ENCODE measurements around the gene LCOR. TPM values are rescaled to one million over a fixed set of nuclear protein-coding genes. Genes with fewer than 3 reads are reported as not detected.

The LCOR gene
- total RNA-seq, 4 donors from 2014 or later: 13.0 to 36.8 (median 17.1) TPM

DNA sequence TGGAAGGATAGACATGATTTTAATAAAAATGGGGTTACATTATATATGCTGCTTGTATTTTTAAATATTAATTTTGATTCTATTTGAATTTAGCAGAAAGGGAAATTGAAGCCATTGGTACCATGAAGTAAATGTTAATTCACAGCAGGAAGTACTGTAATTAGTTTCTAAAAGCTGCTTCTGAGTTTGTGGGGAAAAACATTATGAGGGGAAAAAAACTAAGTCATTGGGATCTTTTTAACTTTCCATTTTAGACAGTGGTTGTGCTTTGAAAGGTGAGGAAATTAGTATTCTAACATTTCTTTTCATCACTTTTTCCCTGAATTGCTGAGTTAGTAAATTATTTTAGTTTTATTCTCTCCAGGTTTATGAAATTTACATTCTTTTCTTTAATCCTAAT, 41.0 kb downstream of the LCOR start:
- H3K9me3 ChIP-seq: no peaks in the 10 kb centered on the region
- TF ChIP-seq POLR2A (IDR thresholded peaks at IDR 0.05): no peak
- TF ChIP-seq, protein P1, sequence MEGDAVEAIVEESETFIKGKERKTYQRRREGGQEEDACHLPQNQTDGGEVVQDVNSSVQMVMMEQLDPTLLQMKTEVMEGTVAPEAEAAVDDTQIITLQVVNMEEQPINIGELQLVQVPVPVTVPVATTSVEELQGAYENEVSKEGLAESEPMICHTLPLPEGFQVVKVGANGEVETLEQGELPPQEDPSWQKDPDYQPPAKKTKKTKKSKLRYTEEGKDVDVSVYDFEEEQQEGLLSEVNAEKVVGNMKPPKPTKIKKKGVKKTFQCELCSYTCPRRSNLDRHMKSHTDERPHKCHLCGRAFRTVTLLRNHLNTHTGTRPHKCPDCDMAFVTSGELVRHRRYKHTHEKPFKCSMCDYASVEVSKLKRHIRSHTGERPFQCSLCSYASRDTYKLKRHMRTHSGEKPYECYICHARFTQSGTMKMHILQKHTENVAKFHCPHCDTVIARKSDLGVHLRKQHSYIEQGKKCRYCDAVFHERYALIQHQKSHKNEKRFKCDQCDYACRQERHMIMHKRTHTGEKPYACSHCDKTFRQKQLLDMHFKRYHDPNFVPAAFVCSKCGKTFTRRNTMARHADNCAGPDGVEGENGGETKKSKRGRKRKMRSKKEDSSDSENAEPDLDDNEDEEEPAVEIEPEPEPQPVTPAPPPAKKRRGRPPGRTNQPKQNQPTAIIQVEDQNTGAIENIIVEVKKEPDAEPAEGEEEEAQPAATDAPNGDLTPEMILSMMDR (IDR thresholded peaks at IDR 0.05): no peak
- TF ChIP-seq EP300 (IDR thresholded peaks at IDR 0.05): no peak
- no peak for DNase-seq (ENCODE audit: low spot score in 2 of 2)
- H3K36me3 ChIP-seq: no peaks in the 10 kb centered on the region
- H3K27me3 ChIP-seq: no peaks in the 10 kb centered on the region
- H3K4me3 ChIP-seq: no peak overlapping the region
- no peak overlapping the region for H3K27ac ChIP-seq
- no peaks in the 10 kb centered on the region for H3K4me1 ChIP-seq

DNA sequence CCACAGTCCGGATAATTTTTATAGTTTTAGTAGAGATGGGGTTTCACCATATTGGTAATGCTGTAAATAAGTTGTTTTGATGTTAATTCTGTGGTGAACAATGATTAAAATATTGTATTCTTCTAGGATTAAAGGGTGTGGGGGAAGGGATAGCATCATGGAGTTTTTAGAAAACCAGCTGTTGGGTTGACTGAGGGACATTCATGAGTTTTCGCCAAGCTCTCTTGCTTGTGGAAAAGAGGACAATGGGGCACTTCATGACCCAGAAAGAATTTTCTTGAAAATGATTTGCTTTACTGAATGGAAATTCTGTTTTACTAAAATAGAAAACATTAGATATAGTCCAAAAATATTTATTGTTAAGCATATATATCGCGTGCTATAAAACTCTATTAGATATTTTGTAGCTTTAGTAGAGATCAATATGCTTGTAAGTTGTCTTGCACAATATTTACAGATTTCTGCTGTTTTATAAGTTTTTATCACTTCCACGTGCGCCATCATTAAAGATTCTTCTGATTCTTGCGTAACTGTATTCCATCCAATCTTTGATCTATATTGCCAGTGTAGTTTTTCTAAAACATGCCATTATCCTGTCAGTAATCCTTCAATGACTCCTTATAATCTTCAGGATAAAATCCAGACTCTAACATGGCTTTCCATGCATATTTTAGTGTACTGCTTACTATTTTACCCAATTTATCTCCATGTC, 41.8 kb downstream of the LCOR start:
- DNase-seq (ENCODE audit: low spot score in 2 of 2): no peak
- peaks cover 5% of the 10 kb centered on the region for H3K4me1 ChIP-seq
- no peaks in the 10 kb centered on the region for H3K9me3 ChIP-seq
- TF ChIP-seq POLR2A (IDR thresholded peaks at IDR 0.05) (no peak), EP300 (IDR thresholded peaks at IDR 0.05) (no peak), POLR2AphosphoS5 (IDR thresholded peaks at IDR 0.05) (no peak)
- TF ChIP-seq, protein P1 (IDR thresholded peaks at IDR 0.05): no peak
- 92% methylated on average over 7 of the region's 7 CpGs for WGBS
- no peaks in the 10 kb centered on the region for H3K36me3 ChIP-seq
- no peaks in the 10 kb centered on the region for H3K27me3 ChIP-seq
- no peak overlapping the region for H3K27ac ChIP-seq
- H3K4me3 ChIP-seq: no peak overlapping the region

DNA sequence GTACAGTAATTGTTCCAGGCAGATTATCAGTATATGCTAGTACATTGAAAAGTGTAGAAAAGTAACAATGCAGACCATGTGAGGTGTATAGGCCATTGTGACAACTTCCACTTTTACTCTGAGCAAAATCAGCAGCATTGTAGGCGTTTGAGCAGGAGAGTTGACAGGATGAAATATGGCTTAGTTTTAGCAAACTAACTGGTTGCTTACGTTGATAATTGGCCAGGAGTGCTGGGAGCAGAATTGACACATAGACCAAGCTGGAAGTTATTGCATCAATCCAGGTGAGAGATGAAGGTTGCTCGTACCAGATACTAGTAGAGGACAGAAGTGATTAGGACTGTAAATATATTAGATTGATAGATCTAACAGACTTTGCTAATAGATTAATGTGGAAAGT, 46.0 kb downstream of the LCOR start:
- DNase-seq (ENCODE audit: low spot score in 2 of 2): no peak
- Histone ChIP-seq H3K27ac (no peak overlapping the region), H3K27me3 (no peaks in the 10 kb centered on the region), H3K4me1 (peaks cover 5% of the 10 kb centered on the region), H3K36me3 (no peaks in the 10 kb centered on the region), H3K4me3 (no peak overlapping the region), H3K9me3 (no peaks in the 10 kb centered on the region)
- TF ChIP-seq POLR2AphosphoS5 (IDR thresholded peaks at IDR 0.05): no peak
- TF ChIP-seq, protein P1 (IDR thresholded peaks at IDR 0.05): no peak
- no peak for TF ChIP-seq POLR2A (IDR thresholded peaks at IDR 0.05)
- no peak for TF ChIP-seq EP300 (IDR thresholded peaks at IDR 0.05)
- 42% methylated on average over 3 of the region's 3 CpGs for WGBS

DNA sequence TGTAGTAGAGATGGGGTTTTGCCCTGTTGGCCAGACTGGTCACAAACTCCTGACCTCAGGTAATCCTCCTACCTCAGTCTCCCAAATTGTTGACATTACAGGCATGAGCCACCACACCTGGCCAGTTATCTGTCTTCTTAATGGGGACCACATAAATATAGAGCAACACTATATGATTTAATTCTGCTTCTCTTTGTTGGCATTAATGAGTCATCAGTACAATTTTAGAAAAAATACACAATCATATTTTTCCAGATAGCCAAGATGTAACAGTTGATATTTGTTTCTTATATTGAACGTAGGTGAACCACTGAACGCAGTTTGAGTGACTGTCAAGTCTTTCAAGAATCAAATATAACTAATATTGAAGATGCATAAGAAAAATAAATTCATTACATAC, 48.5 kb downstream of the LCOR start:
- Histone ChIP-seq H3K4me1 (peaks cover 5% of the 10 kb centered on the region), H3K27ac (no peak overlapping the region), H3K9me3 (no peaks in the 10 kb centered on the region), H3K4me3 (no peak overlapping the region), H3K36me3 (no peaks in the 10 kb centered on the region), H3K27me3 (no peaks in the 10 kb centered on the region)
- no peak for TF ChIP-seq POLR2AphosphoS5 (IDR thresholded peaks at IDR 0.05)
- no peak for TF ChIP-seq POLR2A (IDR thresholded peaks at IDR 0.05)
- TF ChIP-seq, protein P1 (IDR thresholded peaks at IDR 0.05): no peak
- TF ChIP-seq EP300 (IDR thresholded peaks at IDR 0.05): no peak
- 96% methylated on average over 2 of the region's 2 CpGs for WGBS
- no peak for DNase-seq (ENCODE audit: low spot score in 2 of 2)

DNA sequence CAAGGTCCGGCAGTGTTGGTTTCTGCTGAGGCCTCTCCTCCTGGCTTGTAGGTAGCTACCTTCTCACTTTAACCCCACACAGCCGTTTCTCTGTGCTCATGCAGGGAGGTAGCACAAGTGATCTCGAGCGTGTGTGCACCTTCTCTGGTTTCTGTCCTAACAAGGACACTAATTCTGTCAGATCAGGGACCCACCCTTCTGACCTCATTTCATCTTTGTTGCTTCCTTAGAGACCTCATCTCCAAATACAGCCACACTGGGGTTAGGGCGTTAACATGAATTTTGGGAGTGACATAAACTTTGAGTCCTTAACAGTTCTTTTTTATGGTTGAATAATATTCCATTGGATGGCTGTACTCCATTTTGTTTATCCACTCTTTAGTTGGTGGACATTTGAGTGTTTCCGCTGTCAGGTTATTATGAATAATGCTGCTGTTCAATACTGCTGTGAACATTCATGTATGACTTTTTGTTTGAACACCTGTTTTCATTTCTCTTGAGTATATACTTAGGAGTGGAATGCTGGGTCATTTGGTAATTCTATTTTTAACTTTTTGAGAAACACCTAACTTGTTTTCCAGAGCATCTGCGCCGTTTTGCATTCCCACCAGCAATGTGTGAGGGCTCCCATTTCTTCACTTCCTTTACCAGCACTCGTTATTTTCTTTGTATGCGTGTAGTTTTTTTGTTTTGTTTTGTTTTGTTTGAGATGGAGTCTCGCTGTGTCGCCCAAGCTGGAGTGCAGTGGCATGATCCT, 57.5 kb downstream of the LCOR start:
- DNase-seq (ENCODE audit: low spot score in 2 of 2): no peak
- WGBS: 92% methylated on average over 12 of the region's 12 CpGs
- no peak overlapping the region for H3K27ac ChIP-seq
- no peaks in the 10 kb centered on the region for H3K36me3 ChIP-seq
- no peaks in the 10 kb centered on the region for H3K9me3 ChIP-seq
- TF ChIP-seq, protein P1 (IDR thresholded peaks at IDR 0.05): no peak
- TF ChIP-seq EP300 (IDR thresholded peaks at IDR 0.05) (no peak), POLR2A (IDR thresholded peaks at IDR 0.05) (no peak), POLR2AphosphoS5 (IDR thresholded peaks at IDR 0.05) (no peak)
- no peaks in the 10 kb centered on the region for H3K27me3 ChIP-seq
- H3K4me3 ChIP-seq: no peak overlapping the region
- peaks cover 8% of the 10 kb centered on the region for H3K4me1 ChIP-seq

Measured in suprapubic skin (tissue), 4 donors.